Loucy (cell line): ENCODE results near the gene SIRPB2.

Experiments used
- H2AFZ ChIP-seq: fragments of 200-600 bp; sonication (generic); 2 replicates; pipeline ENCODE4 v1.6.0; 2016; ENCODE audit warnings: antibody characterized with exemption, mild to moderate bottlenecking, low read length, moderate library complexity
- H3F3A ChIP-seq: fragments of 200-600 bp; 2 replicates; pipeline ENCODE4 v1.6.0; 2016; ENCODE audit warnings: antibody characterized with exemption, low read depth, mild to moderate bottlenecking
- H3K27me3 ChIP-seq: fragments of 200-600 bp; sonication (generic); 2 replicates; pipeline ENCODE4 v1.6.1; 2014; ENCODE audit warnings: low read length, mild to moderate bottlenecking; ENCODE audit not compliant: insufficient read depth, poor library complexity, severe bottlenecking
- H3K36me3 ChIP-seq: fragments of 200-600 bp; sonication (generic); 2 replicates; pipeline ENCODE4 v1.6.1; 2016; ENCODE audit warnings: low read length; ENCODE audit not compliant: insufficient read depth
- H3K4me1 ChIP-seq: fragments of 200-600 bp; sonication (generic); 2 replicates; pipeline ENCODE4 v1.5.1; 2014; ENCODE audit warnings: low read length, mild to moderate bottlenecking; ENCODE audit not compliant: insufficient read depth, poor library complexity, severe bottlenecking
- H3K4me2 ChIP-seq: fragments of 200-600 bp; sonication (generic); 2 replicates; pipeline ENCODE4 v1.6.0; 2014; ENCODE audit warnings: antibody characterized with exemption, low read length, low read depth, mild to moderate bottlenecking; ENCODE audit not compliant: poor library complexity, severe bottlenecking
- H3K4me3 ChIP-seq: fragments of 200-600 bp; sonication (generic); 2 replicates; pipeline ENCODE4 v1.5.1; 2014; ENCODE audit warnings: low read length, mild to moderate bottlenecking, mixed read lengths; ENCODE audit not compliant: poor library complexity, severe bottlenecking
- H3K79me2 ChIP-seq: fragments of 200-600 bp; sonication (generic); 2 replicates; pipeline ENCODE4 v1.6.1; 2014; ENCODE audit warnings: low read length; ENCODE audit not compliant: insufficient read depth
- H3K9ac ChIP-seq: fragments of 200-600 bp; sonication (generic); 2 replicates; pipeline ENCODE4 v1.6.0; 2014; ENCODE audit warnings: mild to moderate bottlenecking, low read depth, low read length, moderate library complexity; ENCODE audit not compliant: poor library complexity, severe bottlenecking
- H3K9me2 ChIP-seq: fragments of 200-600 bp; sonication (generic); replicated peaks from 2 replicates; pipeline ENCODE4 v1.6.1; 2016; ENCODE audit warnings: low read depth, low read length, mixed read lengths
- H3K9me3 ChIP-seq: fragments of 200-600 bp; sonication (generic); 2 replicates; pipeline ENCODE4 v1.6.1; 2014; ENCODE audit warnings: mild to moderate bottlenecking, antibody characterized with exemption, low read length, low read depth; ENCODE audit not compliant: insufficient read depth
- H4K20me1 ChIP-seq: fragments of 200-600 bp; sonication (generic); 2 replicates; pipeline ENCODE4 v1.6.0; 2014; ENCODE audit warnings: antibody characterized with exemption, low read length, mild to moderate bottlenecking; ENCODE audit not compliant: insufficient read depth, poor library complexity, severe bottlenecking
- EZH2phosphoT487 ChIP-seq: fragments of 200-600 bp; IDR thresholded peaks from 2 replicates; pipeline ENCODE4 v1.6.1; 2018; ENCODE audit warnings: antibody characterized with exemption, mild to moderate bottlenecking, moderate library complexity, borderline replicate concordance
- TF ChIP-seq, protein P1 (sequence below): fragments of 200-600 bp; sonication (generic); conservative IDR thresholded peaks from 2 replicates; pipeline ENCODE4 v1.5.1; 2014; ENCODE audit warnings: mild to moderate bottlenecking, antibody characterized with exemption, low read length

Gene SIRPB2

DNA sequence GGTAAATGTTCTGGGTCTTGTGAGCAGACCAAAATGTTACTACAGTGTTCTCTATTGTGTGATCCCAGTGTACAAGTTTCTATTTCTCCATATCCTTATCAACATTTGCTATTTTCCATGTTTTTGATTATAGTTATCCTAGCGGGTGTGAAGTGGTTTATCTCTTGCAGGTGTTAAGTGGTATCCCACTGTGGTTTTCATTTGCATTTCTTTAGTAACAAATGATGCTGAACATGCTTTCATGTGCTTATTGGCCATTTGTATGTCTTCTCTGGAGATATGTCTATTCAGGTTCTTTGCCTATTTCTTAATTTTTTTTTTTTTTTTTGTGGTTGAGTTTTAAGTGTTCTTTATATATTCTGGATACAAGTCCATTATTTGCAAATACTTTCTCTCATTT lies 60.1 kb downstream of the SIRPB2 start:
- no peak overlapping the region for H3K9ac ChIP-seq
- no peaks in the 10 kb centered on the region for H4K20me1 ChIP-seq
- no peak overlapping the region for H2AFZ ChIP-seq
- H3K36me3 ChIP-seq, result no peaks in the 10 kb centered on the region
- H3K4me1 ChIP-seq, result peaks cover 34% of the 10 kb centered on the region
- TF ChIP-seq, protein P1, sequence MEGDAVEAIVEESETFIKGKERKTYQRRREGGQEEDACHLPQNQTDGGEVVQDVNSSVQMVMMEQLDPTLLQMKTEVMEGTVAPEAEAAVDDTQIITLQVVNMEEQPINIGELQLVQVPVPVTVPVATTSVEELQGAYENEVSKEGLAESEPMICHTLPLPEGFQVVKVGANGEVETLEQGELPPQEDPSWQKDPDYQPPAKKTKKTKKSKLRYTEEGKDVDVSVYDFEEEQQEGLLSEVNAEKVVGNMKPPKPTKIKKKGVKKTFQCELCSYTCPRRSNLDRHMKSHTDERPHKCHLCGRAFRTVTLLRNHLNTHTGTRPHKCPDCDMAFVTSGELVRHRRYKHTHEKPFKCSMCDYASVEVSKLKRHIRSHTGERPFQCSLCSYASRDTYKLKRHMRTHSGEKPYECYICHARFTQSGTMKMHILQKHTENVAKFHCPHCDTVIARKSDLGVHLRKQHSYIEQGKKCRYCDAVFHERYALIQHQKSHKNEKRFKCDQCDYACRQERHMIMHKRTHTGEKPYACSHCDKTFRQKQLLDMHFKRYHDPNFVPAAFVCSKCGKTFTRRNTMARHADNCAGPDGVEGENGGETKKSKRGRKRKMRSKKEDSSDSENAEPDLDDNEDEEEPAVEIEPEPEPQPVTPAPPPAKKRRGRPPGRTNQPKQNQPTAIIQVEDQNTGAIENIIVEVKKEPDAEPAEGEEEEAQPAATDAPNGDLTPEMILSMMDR, result no peak
- TF ChIP-seq EZH2phosphoT487, result no peak
- no peak overlapping the region for H3K4me2 ChIP-seq
- no peak overlapping the region for H3K4me3 ChIP-seq
- no peaks in the 10 kb centered on the region for H3K9me2 ChIP-seq
- H3K79me2 ChIP-seq, result no peaks in the 10 kb centered on the region
- no peaks in the 10 kb centered on the region for H3F3A ChIP-seq
- H3K9me3 ChIP-seq, result peaks cover 5% of the 10 kb centered on the region; the same call in 1 of the 2 replicates
- no peaks in the 10 kb centered on the region for H3K27me3 ChIP-seq

GRCh38 chr20:1430004-1430451 lies 61.2 kb downstream of the SIRPB2 start:
- Histone ChIP-seq H3K36me3 (no peaks in the 10 kb centered on the region), H3K4me2 (no peak overlapping the region), H3K4me1 (peaks cover 27% of the 10 kb centered on the region), H2AFZ (no peak overlapping the region), H3K79me2 (no peaks in the 10 kb centered on the region), H3F3A (no peaks in the 10 kb centered on the region), H3K9me2 (no peaks in the 10 kb centered on the region), H4K20me1 (no peaks in the 10 kb centered on the region), H3K4me3 (no peak overlapping the region), H3K9me3 (peaks cover 5% of the 10 kb centered on the region; the same call in 1 of the 2 replicates), H3K27me3 (no peaks in the 10 kb centered on the region), H3K9ac (no peak overlapping the region)
- no peak for TF ChIP-seq EZH2phosphoT487
- TF ChIP-seq, protein P1, result no peak

GRCh38 chr20:1429143-1429728 lies 62.0 kb downstream of the SIRPB2 start:
- H3K9ac ChIP-seq, result no peak overlapping the region
- no peak overlapping the region for H3K4me2 ChIP-seq
- H3K9me2 ChIP-seq, result no peaks in the 10 kb centered on the region
- H4K20me1 ChIP-seq, result no peaks in the 10 kb centered on the region
- peaks cover 5% of the 10 kb centered on the region; the same call in 1 of the 2 replicates for H3K9me3 ChIP-seq
- H3F3A ChIP-seq, result no peaks in the 10 kb centered on the region
- H3K4me1 ChIP-seq, result peaks cover 26% of the 10 kb centered on the region
- H3K4me3 ChIP-seq, result no peak overlapping the region
- H3K27me3 ChIP-seq, result no peaks in the 10 kb centered on the region
- H2AFZ ChIP-seq, result no peak overlapping the region
- TF ChIP-seq, protein P1, result no peak
- H3K36me3 ChIP-seq, result no peaks in the 10 kb centered on the region
- no peaks in the 10 kb centered on the region for H3K79me2 ChIP-seq
